GM23338 (cell line): ENCODE measurements around the gene ITGA8. TPM values are rescaled to one million over a fixed set of nuclear protein-coding genes. Genes with fewer than 3 reads are reported as not detected.
"Not testable (repeated sequence)": the region's sequence is repeated elsewhere in the genome, so short reads cannot be mapped to it uniquely, and the experiment has no call there.

Experiments
- ATAC-seq: fragments of 200-7000 bp; cut with Tn5 transposase; 3 replicates; pipeline ENCODE4 v1.9.1; 2020
- DNase-seq: peaks from one replicate; pipeline ENCODE4 v3.0.0-alpha.2; 2015; ENCODE audit warnings: low spot score
- H2AFZ ChIP-seq: fragments of 200-600 bp; sonication (generic); 2 replicates; pipeline ENCODE4 v1.8.0; 2016; ENCODE audit warnings: antibody characterized with exemption, mild to moderate bottlenecking, moderate library complexity
- H3F3A ChIP-seq: fragments of 200-600 bp; sonication (generic); replicated peaks from 2 replicates; pipeline ENCODE4 v1.8.0; 2017; ENCODE audit warnings: antibody characterized with exemption, mixed run types, low read depth
- H3K27ac ChIP-seq: fragments of 200-600 bp; sonication (generic); 2 replicates; pipeline ENCODE4 v1.6.1; 2016; ENCODE audit warnings: low read depth
- H3K27me3 ChIP-seq: fragments of 200-600 bp; sonication (generic); 2 replicates; pipeline ENCODE4 v1.8.0; 2016; ENCODE audit warnings: mild to moderate bottlenecking, mixed run types, moderate library complexity; ENCODE audit not compliant: insufficient read depth
- H3K36me3 ChIP-seq: fragments of 200-600 bp; sonication (generic); 2 replicates; pipeline ENCODE4 v1.8.0; 2016; ENCODE audit warnings: mild to moderate bottlenecking; ENCODE audit not compliant: insufficient read depth
- H3K4me1 ChIP-seq: fragments of 200-600 bp; sonication (generic); 2 replicates; pipeline ENCODE4 v1.8.0; 2016; ENCODE audit warnings: mild to moderate bottlenecking, moderate library complexity; ENCODE audit not compliant: insufficient read depth
- H3K4me2 ChIP-seq: fragments of 200-600 bp; sonication (generic); 2 replicates; pipeline ENCODE4 v1.7.1; 2017; ENCODE audit warnings: mixed run types
- H3K4me3 ChIP-seq: fragments of 200-600 bp; sonication (generic); 2 replicates; pipeline ENCODE4 v1.6.1; 2016; ENCODE audit warnings: mixed run types
- H3K79me2 ChIP-seq: fragments of 200-600 bp; sonication (generic); replicated peaks from 2 replicates; pipeline ENCODE4 v1.8.0; 2017; ENCODE audit warnings: mild to moderate bottlenecking; ENCODE audit not compliant: insufficient read depth
- H3K9me2 ChIP-seq: fragments of 200-600 bp; sonication (generic); 2 replicates; pipeline ENCODE4 v1.8.0; 2017; ENCODE audit not compliant: insufficient read depth
- H4K20me1 ChIP-seq: fragments of 200-600 bp; sonication (generic); replicated peaks from 2 replicates; pipeline ENCODE4 v1.8.0; 2017; ENCODE audit warnings: mild to moderate bottlenecking; ENCODE audit not compliant: insufficient read depth
- H3K27ac Mint-ChIP-seq: 2 replicates; pipeline ENCODE4 v1.8.0; 2020; ENCODE audit warnings: inconsistent platforms, mild to moderate bottlenecking, moderate library complexity, mixed read lengths
- H3K27me3 Mint-ChIP-seq: 3 replicates; pipeline ENCODE4 v1.8.0; 2022; ENCODE audit warnings: low read depth, mild to moderate bottlenecking, moderate library complexity, mixed read lengths, inconsistent platforms; ENCODE audit not compliant: insufficient read depth, poor library complexity
- H3K36me3 Mint-ChIP-seq: 3 replicates; pipeline ENCODE4 v1.8.0; 2021; ENCODE audit warnings: low read depth, mild to moderate bottlenecking, inconsistent platforms, moderate library complexity, mixed read lengths
- H3K4me1 Mint-ChIP-seq: 3 replicates; pipeline ENCODE4 v1.8.0; 2020; ENCODE audit warnings: mild to moderate bottlenecking, inconsistent platforms, mixed read lengths
- H3K4me3 Mint-ChIP-seq: 3 replicates; pipeline ENCODE4 v1.8.0; 2021; ENCODE audit warnings: moderate library complexity, mild to moderate bottlenecking, inconsistent platforms, mixed read lengths
- H3K9me3 Mint-ChIP-seq: 3 replicates; pipeline ENCODE4 v1.8.0; 2020; ENCODE audit warnings: moderate library complexity, mild to moderate bottlenecking, inconsistent platforms, mixed read lengths
- CREB1 ChIP-seq: fragments of 250-450 bp; sonication (Bioruptor Pico); IDR thresholded peaks from 2 replicates; pipeline ENCODE4 v1.5.0; 2020; ENCODE audit warnings: low read depth, mild to moderate bottlenecking, moderate library complexity
- CTCF ChIP-seq, 2 experiments: fragments of 200-600 bp in 1 of 2; sonication (generic) in 1 of 2; conservative IDR thresholded peaks; 2 replicates each; pipeline versions ENCODE4 v1.5.1 to v1.6.1; 2016 to 2017; ENCODE audit warnings: antibody characterized with exemption in 2 of 2, low read depth in 2 of 2, mild to moderate bottlenecking in 2 of 2, moderate library complexity in 1 of 2
- EZH2 ChIP-seq: fragments of 200-600 bp; sonication (generic); IDR thresholded peaks from one replicate; pipeline ENCODE4 v1.8.0; 2017; ENCODE audit warnings: antibody characterized with exemption, mild to moderate bottlenecking, low read depth; ENCODE audit not compliant: unreplicated experiment
- EZH2phosphoT487 ChIP-seq: fragments of 200-600 bp; sonication (generic); IDR thresholded peaks from one replicate; pipeline ENCODE4 v1.8.1; 2018; ENCODE audit warnings: antibody characterized with exemption; ENCODE audit not compliant: unreplicated experiment
- NANOG ChIP-seq: IDR thresholded peaks from 2 replicates; pipeline ENCODE4 v1.6.1; 2016; ENCODE audit warnings: antibody characterized with exemption, borderline replicate concordance
- REST ChIP-seq: IDR thresholded peaks from one replicate; pipeline ENCODE4 v1.6.1; 2018; ENCODE audit warnings: antibody characterized with exemption; ENCODE audit not compliant: unreplicated experiment
- STAT1 ChIP-seq: IDR thresholded peaks from one replicate; pipeline ENCODE4 v1.6.1; 2016; ENCODE audit warnings: antibody characterized with exemption; ENCODE audit not compliant: unreplicated experiment
- ZNF114 ChIP-seq: fragments of 250-450 bp; sonication (Bioruptor Pico); IDR thresholded peaks from 2 replicates; pipeline ENCODE4 v1.5.0; 2020; ENCODE audit warnings: mild to moderate bottlenecking, moderate library complexity
- ZNF462 ChIP-seq: fragments of 250-450 bp; sonication (Bioruptor Pico); IDR thresholded peaks from 2 replicates; pipeline ENCODE4 v1.5.0; 2020; ENCODE audit warnings: mild to moderate bottlenecking, moderate library complexity
- polyA plus RNA-seq: library from polyadenylated mRNA; unstranded; fragments of >200 nt; fragmentation: Nextera tagmentation; extraction: Ambion mirVana; gene quantifications from 2 replicates; pipeline ENCODE4 v1.2.1, GENCODE V29; 2016
- total RNA-seq: library from RNA; depleted of rRNA; stranded (reverse); fragments of >200 nt; shearing (Covaris generic); gene quantifications from 2 replicates; pipeline ENCODE4 v1.2.3, GENCODE V29; 2014

The ITGA8 gene
- total and polyA plus RNA-seq, 2 experiments from 2014 or later: not detected

GRCh38 chr10:15558136-15558535 lies 161.6 kb downstream of the ITGA8 start (continued):
- TF ChIP-seq ZNF462 (CRISPR knock-in tag) (no peak), REST (no peak), EZH2 (no peak), NANOG (no peak), ZNF114 (CRISPR knock-in tag) (no peak), CTCF (conservative IDR thresholded peaks at IDR 0.05; ENCODE audit: low read depth in 2 of 2) (no peak), EZH2phosphoT487 (no peak), STAT1 (no peak), CREB1 (CRISPR knock-in tag) (no peak)

- H3K4me1 ChIP-seq, H3K9me2 ChIP-seq, H3K79me2 ChIP-seq, H2AFZ ChIP-seq, H3K27me3 Mint-ChIP-seq, H3K36me3 Mint-ChIP-seq, H3K27ac Mint-ChIP-seq, DNase-seq, H3K27ac ChIP-seq, ATAC-seq, H3K27me3 ChIP-seq, H3F3A ChIP-seq, H4K20me1 ChIP-seq, H3K4me1 Mint-ChIP-seq, H3K4me2 ChIP-seq, H3K36me3 ChIP-seq, H3K9me3 Mint-ChIP-seq, H3K4me3 Mint-ChIP-seq, H3K4me3 ChIP-seq: not testable (repeated sequence)
Measured at GRCh38 chr10:15557168-15557567, 162.6 kb downstream of the ITGA8 start.
